A549 treated with dexamethasone at 1 μM for 4 hours (cell line): ENCODE results near the gene MAGED2. TPM values are rescaled to one million over a fixed set of nuclear protein-coding genes. Genes with fewer than 3 reads are reported as not detected.

Experiments
- total RNA-seq: library from RNA; stranded (reverse); fragments of 200-300 nt; extraction: Qiagen RNA extraction; gene quantifications from 5 replicates; pipeline ENCODE4 v1.2.3, GENCODE V29; 2022

MAGED2 gene, protein sequence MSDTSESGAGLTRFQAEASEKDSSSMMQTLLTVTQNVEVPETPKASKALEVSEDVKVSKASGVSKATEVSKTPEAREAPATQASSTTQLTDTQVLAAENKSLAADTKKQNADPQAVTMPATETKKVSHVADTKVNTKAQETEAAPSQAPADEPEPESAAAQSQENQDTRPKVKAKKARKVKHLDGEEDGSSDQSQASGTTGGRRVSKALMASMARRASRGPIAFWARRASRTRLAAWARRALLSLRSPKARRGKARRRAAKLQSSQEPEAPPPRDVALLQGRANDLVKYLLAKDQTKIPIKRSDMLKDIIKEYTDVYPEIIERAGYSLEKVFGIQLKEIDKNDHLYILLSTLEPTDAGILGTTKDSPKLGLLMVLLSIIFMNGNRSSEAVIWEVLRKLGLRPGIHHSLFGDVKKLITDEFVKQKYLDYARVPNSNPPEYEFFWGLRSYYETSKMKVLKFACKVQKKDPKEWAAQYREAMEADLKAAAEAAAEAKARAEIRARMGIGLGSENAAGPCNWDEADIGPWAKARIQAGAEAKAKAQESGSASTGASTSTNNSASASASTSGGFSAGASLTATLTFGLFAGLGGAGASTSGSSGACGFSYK
- 70.7 to 84.9 TPM (median 79.1 TPM) in 5 replicates for total RNA-seq

DNA sequence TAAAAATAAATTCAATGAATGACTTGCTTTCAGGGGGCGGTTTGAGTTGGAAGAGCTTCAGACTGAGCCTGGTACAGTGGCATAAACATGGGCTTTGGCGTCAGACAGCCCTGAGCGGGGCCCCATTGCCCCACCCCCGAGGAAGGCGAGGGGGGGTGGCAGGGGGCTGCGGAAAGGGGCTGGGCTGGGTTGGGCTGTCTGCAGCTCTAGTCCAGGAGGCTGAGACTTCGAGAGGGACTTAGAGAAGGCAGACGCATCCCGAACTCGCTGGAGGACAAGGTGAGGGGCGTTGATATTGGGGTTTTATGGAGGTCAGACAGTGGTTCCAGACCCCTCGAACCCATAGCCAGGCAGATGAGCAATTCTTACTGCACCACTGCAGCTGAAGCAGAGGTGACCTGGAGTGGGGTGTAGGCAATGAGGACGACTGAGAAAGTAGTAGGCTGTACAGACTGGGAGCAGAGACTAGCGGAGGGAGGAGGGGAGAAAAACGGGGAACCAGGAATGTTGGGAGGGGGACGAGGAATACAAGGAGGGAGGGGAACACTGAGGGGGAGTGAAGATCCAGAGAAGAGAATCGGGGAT is at the start of gene MAGED2:
Gene MAGED2, plus strand, starts transcription at position 222 of the 585 bp plus-strand sequence. CDS start 1,587 bp downstream, outside the sequence.

DNA sequence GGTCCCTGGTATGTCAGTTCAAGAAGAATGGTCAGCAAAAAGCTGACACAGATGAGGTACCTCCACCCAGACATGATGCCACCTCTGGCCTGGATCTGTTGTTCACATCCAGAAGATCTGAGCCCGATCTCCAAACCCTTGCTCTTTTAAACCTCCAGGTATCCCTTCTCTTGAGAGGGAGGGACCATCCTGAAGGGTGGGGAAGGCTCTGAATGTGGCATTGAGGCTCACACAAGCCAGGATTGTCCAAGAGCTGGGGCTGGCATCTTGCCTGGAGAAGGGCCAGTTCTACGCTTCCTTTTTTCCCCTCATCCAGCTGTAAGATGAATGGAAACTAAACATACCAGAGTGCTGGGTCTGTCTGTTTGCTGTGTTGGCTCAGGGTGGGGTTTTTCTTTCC is 9.4 kb upstream of the MAGED2 start, which contains the start of gene ITIH6:
Gene ITIH6, minus strand, starts transcription at position 119 of the 400 bp plus-strand sequence. Its CDS starts 45 bp downstream, at position 74.

Other genes with a start within 250 kb of the MAGED2 start
- 0.01 TPM in 1 of 5 replicates, not detected in the others for gene ITIH6, start 9.5 kb upstream of the MAGED2 start, total RNA-seq
- 0.54 to 0.87 TPM (median 0.71 TPM) in 5 replicates for gene TRO, start 113.1 kb downstream of the MAGED2 start, total RNA-seq
- gene PFKFB1, start 186.4 kb downstream of the MAGED2 start, total RNA-seq, result 0.07 to 0.15 TPM (median 0.10 TPM) in 3 of 5 replicates, not detected in the others
- gene APEX2, start 192.6 kb downstream of the MAGED2 start, total RNA-seq, result 23.6 to 30.7 TPM (median 29.1 TPM) in 5 replicates
- not detected in 5 replicates for gene ALAS2, start 223.2 kb downstream of the MAGED2 start, total RNA-seq